ENCODE data around the gene SV2B. TPM values are rescaled to one million over a fixed set of nuclear protein-coding genes. Genes with fewer than 3 reads are reported as not detected.

SV2B gene
- total and polyA plus RNA-seq, 2 experiments from 2014 or later, result 0.06 to 0.76 TPM

- DNase-seq (ENCODE audit: low spot score), result no peak
- no peaks in the 10 kb centered on the region for H3K27me3 ChIP-seq (ENCODE audit: insufficient read depth)
- H3K79me2 ChIP-seq (replicated peaks; ENCODE audit: insufficient read depth), result no peaks in the 10 kb centered on the region
- TF ChIP-seq NANOG (IDR thresholded peaks at IDR 0.05; ENCODE audit: borderline replicate concordance), result no peak
- TF ChIP-seq EZH2phosphoT487 (IDR thresholded peaks at IDR 0.05; ENCODE audit: unreplicated experiment), result no peak
- no peak for TF ChIP-seq ZNF462 (CRISPR knock-in tag; IDR thresholded peaks at IDR 0.05)
- no peak for TF ChIP-seq EZH2 (IDR thresholded peaks at IDR 0.05; ENCODE audit: low read depth, unreplicated experiment)
- TF ChIP-seq JUNB (IDR thresholded peaks at IDR 0.05; ENCODE audit: unreplicated experiment), result no peak
- no peak for TF ChIP-seq POLR2AphosphoS5 (IDR thresholded peaks at IDR 0.05; ENCODE audit: low read depth)
- no peak for TF ChIP-seq ZNF114 (CRISPR knock-in tag; IDR thresholded peaks at IDR 0.05)
- TF ChIP-seq, protein P1, sequence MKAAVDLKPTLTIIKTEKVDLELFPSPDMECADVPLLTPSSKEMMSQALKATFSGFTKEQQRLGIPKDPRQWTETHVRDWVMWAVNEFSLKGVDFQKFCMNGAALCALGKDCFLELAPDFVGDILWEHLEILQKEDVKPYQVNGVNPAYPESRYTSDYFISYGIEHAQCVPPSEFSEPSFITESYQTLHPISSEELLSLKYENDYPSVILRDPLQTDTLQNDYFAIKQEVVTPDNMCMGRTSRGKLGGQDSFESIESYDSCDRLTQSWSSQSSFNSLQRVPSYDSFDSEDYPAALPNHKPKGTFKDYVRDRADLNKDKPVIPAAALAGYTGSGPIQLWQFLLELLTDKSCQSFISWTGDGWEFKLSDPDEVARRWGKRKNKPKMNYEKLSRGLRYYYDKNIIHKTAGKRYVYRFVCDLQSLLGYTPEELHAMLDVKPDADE (IDR thresholded peaks at IDR 0.05), result no peak
- TF ChIP-seq CTCF (conservative IDR thresholded peaks at IDR 0.05; ENCODE audit: low read depth in 2 of 2), result no peak
- TF ChIP-seq, protein P2, sequence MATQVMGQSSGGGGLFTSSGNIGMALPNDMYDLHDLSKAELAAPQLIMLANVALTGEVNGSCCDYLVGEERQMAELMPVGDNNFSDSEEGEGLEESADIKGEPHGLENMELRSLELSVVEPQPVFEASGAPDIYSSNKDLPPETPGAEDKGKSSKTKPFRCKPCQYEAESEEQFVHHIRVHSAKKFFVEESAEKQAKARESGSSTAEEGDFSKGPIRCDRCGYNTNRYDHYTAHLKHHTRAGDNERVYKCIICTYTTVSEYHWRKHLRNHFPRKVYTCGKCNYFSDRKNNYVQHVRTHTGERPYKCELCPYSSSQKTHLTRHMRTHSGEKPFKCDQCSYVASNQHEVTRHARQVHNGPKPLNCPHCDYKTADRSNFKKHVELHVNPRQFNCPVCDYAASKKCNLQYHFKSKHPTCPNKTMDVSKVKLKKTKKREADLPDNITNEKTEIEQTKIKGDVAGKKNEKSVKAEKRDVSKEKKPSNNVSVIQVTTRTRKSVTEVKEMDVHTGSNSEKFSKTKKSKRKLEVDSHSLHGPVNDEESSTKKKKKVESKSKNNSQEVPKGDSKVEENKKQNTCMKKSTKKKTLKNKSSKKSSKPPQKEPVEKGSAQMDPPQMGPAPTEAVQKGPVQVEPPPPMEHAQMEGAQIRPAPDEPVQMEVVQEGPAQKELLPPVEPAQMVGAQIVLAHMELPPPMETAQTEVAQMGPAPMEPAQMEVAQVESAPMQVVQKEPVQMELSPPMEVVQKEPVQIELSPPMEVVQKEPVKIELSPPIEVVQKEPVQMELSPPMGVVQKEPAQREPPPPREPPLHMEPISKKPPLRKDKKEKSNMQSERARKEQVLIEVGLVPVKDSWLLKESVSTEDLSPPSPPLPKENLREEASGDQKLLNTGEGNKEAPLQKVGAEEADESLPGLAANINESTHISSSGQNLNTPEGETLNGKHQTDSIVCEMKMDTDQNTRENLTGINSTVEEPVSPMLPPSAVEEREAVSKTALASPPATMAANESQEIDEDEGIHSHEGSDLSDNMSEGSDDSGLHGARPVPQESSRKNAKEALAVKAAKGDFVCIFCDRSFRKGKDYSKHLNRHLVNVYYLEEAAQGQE (IDR thresholded peaks at IDR 0.05; ENCODE audit: unreplicated experiment), result no peak
- TF ChIP-seq STAT1 (IDR thresholded peaks at IDR 0.05; ENCODE audit: unreplicated experiment), result no peak
- no peak for TF ChIP-seq ZNF331 (CRISPR knock-in tag; IDR thresholded peaks at IDR 0.05; ENCODE audit: low read depth)
- no peak for TF ChIP-seq CREB1 (CRISPR knock-in tag; IDR thresholded peaks at IDR 0.05; ENCODE audit: low read depth)
- H3K4me1 Mint-ChIP-seq, result no peaks in the 10 kb centered on the region
- H3K4me1 ChIP-seq (ENCODE audit: insufficient read depth), result no peaks in the 10 kb centered on the region
- H3K4me3 Mint-ChIP-seq, result no peak overlapping the region
- no peaks in the 10 kb centered on the region; the same call in 1 of the 2 replicates for H3K9me2 ChIP-seq (ENCODE audit: insufficient read depth)
- H3K36me3 Mint-ChIP-seq (ENCODE audit: low read depth), result no peaks in the 10 kb centered on the region
- H3K27ac Mint-ChIP-seq, result no peak overlapping the region
- no peak overlapping the region for H3K4me2 ChIP-seq
- no peaks in the 10 kb centered on the region for H3K9me3 Mint-ChIP-seq
- ATAC-seq, result no peak
- no peak overlapping the region for H2AFZ ChIP-seq
- no peaks in the 10 kb centered on the region for H4K20me1 ChIP-seq (replicated peaks; ENCODE audit: insufficient read depth)
- H3K27me3 Mint-ChIP-seq (ENCODE audit: insufficient read depth, low read depth, poor library complexity), result peaks cover 2% of the 10 kb centered on the region
- no peaks in the 10 kb centered on the region for H3K36me3 ChIP-seq (ENCODE audit: insufficient read depth)
- no peaks in the 10 kb centered on the region for H3F3A ChIP-seq (replicated peaks; ENCODE audit: low read depth)
- H3K27ac ChIP-seq (ENCODE audit: low read depth), result no peak overlapping the region
- H3K4me3 ChIP-seq, result no peak overlapping the region
These were observed 218.5 kb downstream of the SV2B start for GRCh38 chr15:91318516-91318915.
